HepG2 (cell line): ENCODE data around the gene CFAP61. TPM values are rescaled to one million over a fixed set of nuclear protein-coding genes. Genes with fewer than 3 reads are reported as not detected.

Experiments used
- ERF ChIP-seq: IDR thresholded peaks from 2 replicates; pipeline ENCODE4 v1.6.1; 2018; ENCODE audit warnings: missing biosample characterization, missing genetic modification reagents
- HOXA3 ChIP-seq: sonication (generic); formaldehyde crosslinking; IDR thresholded peaks from 2 replicates; pipeline ENCODE4 v1.5.0; 2020; ENCODE audit warnings: missing genetic modification reagents
- IRF2 ChIP-seq: IDR thresholded peaks from 2 replicates; pipeline ENCODE4 v1.6.1; 2018; ENCODE audit warnings: missing genetic modification reagents, missing compliant biosample characterization
- JUNB ChIP-seq: sonication (generic); formaldehyde crosslinking; IDR thresholded peaks from 2 replicates; pipeline ENCODE4 v1.8.0; 2022; ENCODE audit warnings: missing genetic modification reagents, mild to moderate bottlenecking, borderline replicate concordance
- KAT8 ChIP-seq: IDR thresholded peaks from 2 replicates; pipeline ENCODE4 v1.6.1; 2016; ENCODE audit warnings: missing genetic modification reagents, missing compliant biosample characterization
- MAFG ChIP-seq: sonication (generic); formaldehyde crosslinking; IDR thresholded peaks from 2 replicates; pipeline ENCODE4 v1.5.1; 2020; ENCODE audit warnings: mild to moderate bottlenecking, missing genetic modification reagents
- NFATC3 ChIP-seq: sonication (generic); formaldehyde crosslinking; IDR thresholded peaks from 2 replicates; pipeline ENCODE4 v1.5.1; 2020; ENCODE audit warnings: mild to moderate bottlenecking, missing genetic modification reagents
- SMAD1 ChIP-seq: sonication (generic); formaldehyde crosslinking; IDR thresholded peaks from 2 replicates; pipeline ENCODE4 v1.4.0; 2020; ENCODE audit warnings: missing genetic modification reagents, low read depth, mild to moderate bottlenecking, borderline replicate concordance
- SOX6 ChIP-seq, 2 experiments: fragments of 450-650 bp in 1 of 2; sonication (generic) in 1 of 2; formaldehyde crosslinking in 1 of 2; IDR thresholded peaks; 2 replicates each; pipeline versions ENCODE4 v1.4.0 to v1.6.1; 2017 to 2020; ENCODE audit warnings: antibody characterized with exemption in 1 of 2, mild to moderate bottlenecking in 1 of 2, missing genetic modification reagents in 1 of 2
- ZFP62 ChIP-seq: sonication (generic); formaldehyde crosslinking; IDR thresholded peaks from 2 replicates; pipeline ENCODE4 v1.4.0; 2020; ENCODE audit warnings: missing genetic modification reagents
- ZMYM4 ChIP-seq: sonication (generic); formaldehyde crosslinking; IDR thresholded peaks from 2 replicates; pipeline ENCODE4 v1.8.1; 2023; ENCODE audit warnings: mild to moderate bottlenecking, missing genetic modification reagents
- ZNF333 ChIP-seq: sonication (generic); formaldehyde crosslinking; IDR thresholded peaks from 2 replicates; pipeline ENCODE4 v1.4.0; 2020; ENCODE audit warnings: mild to moderate bottlenecking, missing genetic modification reagents, borderline replicate concordance
- ZNF431 ChIP-seq: sonication (generic); formaldehyde crosslinking; IDR thresholded peaks from 2 replicates; pipeline ENCODE4 v1.9.0; 2022; ENCODE audit warnings: missing genetic modification reagents, low read depth, mild to moderate bottlenecking, borderline replicate concordance
- ZNF446 ChIP-seq: sonication (generic); formaldehyde crosslinking; IDR thresholded peaks from 2 replicates; pipeline ENCODE4 v1.5.0; 2020; ENCODE audit warnings: mild to moderate bottlenecking, missing genetic modification reagents
- ZNF678 ChIP-seq: sonication (generic); formaldehyde crosslinking; IDR thresholded peaks from 2 replicates; pipeline ENCODE4 v1.4.0; 2020; ENCODE audit warnings: mild to moderate bottlenecking, missing genetic modification reagents
- ZNF7 ChIP-seq: IDR thresholded peaks from 2 replicates; pipeline ENCODE4 v1.6.1; 2016; ENCODE audit warnings: missing biosample characterization, missing genetic modification reagents
- ZSCAN29 ChIP-seq: sonication (generic); formaldehyde crosslinking; conservative IDR thresholded peaks from 2 replicates; pipeline ENCODE4 v1.4.0; 2020; ENCODE audit warnings: mild to moderate bottlenecking, missing genetic modification reagents
- polyA plus RNA-seq, 8 experiments: library from polyadenylated mRNA; depleted of rRNA in 3 of 8; stranded (reverse) in 7 of 8; unstranded in 1 of 8; fragments of >200 nt; fragmentation: Illumina TruSeq in 4 of 8; extraction: Trizol in 4 of 8; gene quantifications; 2 replicates each; pipeline versions ENCODE4 v1.2.1 to v1.2.3, GENCODE V29; 2011 to 2016; ENCODE audit warnings: low read depth in 4 of 8, missing spikeins in 1 of 8, mixed read lengths in 1 of 8; ENCODE audit not compliant: insufficient read depth in 1 of 8
- total RNA-seq, 5 experiments: library from RNA; depleted of rRNA; stranded (reverse); fragments of >200 nt; fragmentation: Illumina TruSeq; extraction: Trizol; gene quantifications; 2 replicates each; pipeline ENCODE4 v1.2.3, GENCODE V29; 2016; ENCODE audit warnings: low read depth in 1 of 5
- TF ChIP-seq, protein P1 (sequence below): IDR thresholded peaks from 2 replicates; pipeline ENCODE4 v1.6.1; 2018; ENCODE audit warnings: missing genetic modification reagents
- TF ChIP-seq, protein P2 (sequence below): IDR thresholded peaks from 2 replicates; pipeline ENCODE4 v1.6.1; 2016; ENCODE audit warnings: low read depth
- TF ChIP-seq, protein P3 (sequence below), 2 experiments: IDR thresholded peaks; 2 replicates each; pipeline ENCODE4 v1.6.1; 2011 to 2012; ENCODE audit warnings: low read length in 2 of 2, borderline replicate concordance in 1 of 2, low read depth in 1 of 2, mild to moderate bottlenecking in 1 of 2, moderate library complexity in 1 of 2
- TF ChIP-seq, protein P4 (sequence below): sonication (generic); formaldehyde crosslinking; conservative IDR thresholded peaks from 2 replicates; pipeline ENCODE4 v1.4.0; 2020; ENCODE audit warnings: missing genetic modification reagents
- TF ChIP-seq, protein P5 (sequence below): sonication (generic); formaldehyde crosslinking; IDR thresholded peaks from 2 replicates; pipeline ENCODE4 v1.8.1; 2023; ENCODE audit warnings: mild to moderate bottlenecking, missing genetic modification reagents, borderline replicate concordance

CFAP61 gene
- total and polyA plus RNA-seq, 2 of the 13 experiments (the other 11 are each of a cell fraction or from before 2014, with no cell fraction given) = 0.27 TPM; not detected in 1

DNA sequence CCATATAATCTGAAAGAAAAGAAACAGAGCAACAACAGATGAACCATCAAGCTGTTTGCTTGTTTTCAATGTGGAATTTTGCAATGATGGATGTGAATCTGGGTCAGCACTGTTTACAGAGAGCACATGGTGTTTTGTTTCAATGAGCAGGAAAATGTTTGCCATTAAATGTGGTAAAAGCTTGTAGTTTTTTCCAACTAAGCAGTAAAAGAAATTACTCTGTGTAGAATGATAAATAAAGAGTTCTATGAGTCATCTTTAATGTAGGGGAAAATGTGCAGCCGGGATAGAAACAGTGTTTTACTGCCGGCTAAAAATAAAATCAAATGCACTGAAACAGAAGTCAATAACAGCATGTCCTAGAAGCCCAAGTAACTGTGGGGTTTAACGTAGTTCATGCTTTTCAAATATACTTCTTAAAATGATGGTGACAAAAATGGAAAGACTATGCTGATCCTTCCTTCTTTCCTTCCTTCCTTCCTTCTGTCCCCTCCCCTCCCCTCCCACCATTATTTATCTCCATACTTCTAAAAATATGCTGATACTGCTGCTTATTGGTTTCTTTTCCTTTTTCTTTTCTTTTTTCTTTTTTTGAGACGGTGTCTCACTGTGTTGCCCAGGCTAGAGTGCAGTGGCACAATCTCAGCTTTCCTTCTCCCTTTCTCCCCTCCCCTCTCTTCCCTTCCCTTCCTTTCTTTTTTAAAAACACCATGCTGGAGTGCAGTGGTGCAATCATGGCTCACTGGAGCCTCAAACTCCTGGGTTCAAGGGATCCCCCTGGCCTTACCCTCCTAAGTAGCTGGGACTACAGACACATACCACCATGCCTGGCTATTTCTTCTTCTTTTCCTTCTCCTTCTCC lies 41.5 kb upstream of the CFAP61 start (continued):
- no peak for TF ChIP-seq ZNF7
- TF ChIP-seq ERF (CRISPR knock-in tag) = peak; percentile 64
- TF ChIP-seq MAFG (CRISPR knock-in tag) = no peak
- TF ChIP-seq NFATC3 (CRISPR knock-in tag) = no peak
- TF ChIP-seq, protein P1, sequence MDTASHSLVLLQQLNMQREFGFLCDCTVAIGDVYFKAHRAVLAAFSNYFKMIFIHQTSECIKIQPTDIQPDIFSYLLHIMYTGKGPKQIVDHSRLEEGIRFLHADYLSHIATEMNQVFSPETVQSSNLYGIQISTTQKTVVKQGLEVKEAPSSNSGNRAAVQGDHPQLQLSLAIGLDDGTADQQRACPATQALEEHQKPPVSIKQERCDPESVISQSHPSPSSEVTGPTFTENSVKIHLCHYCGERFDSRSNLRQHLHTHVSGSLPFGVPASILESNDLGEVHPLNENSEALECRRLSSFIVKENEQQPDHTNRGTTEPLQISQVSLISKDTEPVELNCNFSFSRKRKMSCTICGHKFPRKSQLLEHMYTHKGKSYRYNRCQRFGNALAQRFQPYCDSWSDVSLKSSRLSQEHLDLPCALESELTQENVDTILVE (CRISPR knock-in tag) = peak; percentile 72
- no peak for TF ChIP-seq ZNF678 (CRISPR knock-in tag)
- no peak for TF ChIP-seq ZFP62 (CRISPR knock-in tag)
- TF ChIP-seq KAT8 = peak; percentile 51; the same call in 1 of the 2 replicates
- no peak for TF ChIP-seq JUNB (CRISPR knock-in tag)
- TF ChIP-seq, protein P2, sequence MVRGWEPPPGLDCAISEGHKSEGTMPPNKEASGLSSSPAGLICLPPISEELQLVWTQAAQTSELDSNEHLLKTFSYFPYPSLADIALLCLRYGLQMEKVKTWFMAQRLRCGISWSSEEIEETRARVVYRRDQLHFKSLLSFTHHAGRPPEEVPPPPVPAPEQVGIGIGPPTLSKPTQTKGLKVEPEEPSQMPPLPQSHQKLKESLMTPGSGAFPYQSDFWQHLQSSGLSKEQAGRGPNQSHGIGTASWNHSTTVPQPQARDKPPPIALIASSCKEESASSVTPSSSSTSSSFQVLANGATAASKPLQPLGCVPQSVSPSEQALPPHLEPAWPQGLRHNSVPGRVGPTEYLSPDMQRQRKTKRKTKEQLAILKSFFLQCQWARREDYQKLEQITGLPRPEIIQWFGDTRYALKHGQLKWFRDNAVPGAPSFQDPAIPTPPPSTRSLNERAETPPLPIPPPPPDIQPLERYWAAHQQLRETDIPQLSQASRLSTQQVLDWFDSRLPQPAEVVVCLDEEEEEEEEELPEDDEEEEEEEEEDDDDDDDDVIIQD (CRISPR knock-in tag) = peak; percentile 60; the same call in 1 of the 2 replicates
- TF ChIP-seq, protein P3, sequence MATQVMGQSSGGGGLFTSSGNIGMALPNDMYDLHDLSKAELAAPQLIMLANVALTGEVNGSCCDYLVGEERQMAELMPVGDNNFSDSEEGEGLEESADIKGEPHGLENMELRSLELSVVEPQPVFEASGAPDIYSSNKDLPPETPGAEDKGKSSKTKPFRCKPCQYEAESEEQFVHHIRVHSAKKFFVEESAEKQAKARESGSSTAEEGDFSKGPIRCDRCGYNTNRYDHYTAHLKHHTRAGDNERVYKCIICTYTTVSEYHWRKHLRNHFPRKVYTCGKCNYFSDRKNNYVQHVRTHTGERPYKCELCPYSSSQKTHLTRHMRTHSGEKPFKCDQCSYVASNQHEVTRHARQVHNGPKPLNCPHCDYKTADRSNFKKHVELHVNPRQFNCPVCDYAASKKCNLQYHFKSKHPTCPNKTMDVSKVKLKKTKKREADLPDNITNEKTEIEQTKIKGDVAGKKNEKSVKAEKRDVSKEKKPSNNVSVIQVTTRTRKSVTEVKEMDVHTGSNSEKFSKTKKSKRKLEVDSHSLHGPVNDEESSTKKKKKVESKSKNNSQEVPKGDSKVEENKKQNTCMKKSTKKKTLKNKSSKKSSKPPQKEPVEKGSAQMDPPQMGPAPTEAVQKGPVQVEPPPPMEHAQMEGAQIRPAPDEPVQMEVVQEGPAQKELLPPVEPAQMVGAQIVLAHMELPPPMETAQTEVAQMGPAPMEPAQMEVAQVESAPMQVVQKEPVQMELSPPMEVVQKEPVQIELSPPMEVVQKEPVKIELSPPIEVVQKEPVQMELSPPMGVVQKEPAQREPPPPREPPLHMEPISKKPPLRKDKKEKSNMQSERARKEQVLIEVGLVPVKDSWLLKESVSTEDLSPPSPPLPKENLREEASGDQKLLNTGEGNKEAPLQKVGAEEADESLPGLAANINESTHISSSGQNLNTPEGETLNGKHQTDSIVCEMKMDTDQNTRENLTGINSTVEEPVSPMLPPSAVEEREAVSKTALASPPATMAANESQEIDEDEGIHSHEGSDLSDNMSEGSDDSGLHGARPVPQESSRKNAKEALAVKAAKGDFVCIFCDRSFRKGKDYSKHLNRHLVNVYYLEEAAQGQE (IDR thresholded peaks at IDR 0.05; ENCODE audit: borderline replicate concordance in 1 of 2, low read depth in 1 of 2, low read length in 2 of 2) = peak in 1 of 2 experiments; percentile 23; a peak in 1 of 4 replicates
- TF ChIP-seq, protein P4, sequence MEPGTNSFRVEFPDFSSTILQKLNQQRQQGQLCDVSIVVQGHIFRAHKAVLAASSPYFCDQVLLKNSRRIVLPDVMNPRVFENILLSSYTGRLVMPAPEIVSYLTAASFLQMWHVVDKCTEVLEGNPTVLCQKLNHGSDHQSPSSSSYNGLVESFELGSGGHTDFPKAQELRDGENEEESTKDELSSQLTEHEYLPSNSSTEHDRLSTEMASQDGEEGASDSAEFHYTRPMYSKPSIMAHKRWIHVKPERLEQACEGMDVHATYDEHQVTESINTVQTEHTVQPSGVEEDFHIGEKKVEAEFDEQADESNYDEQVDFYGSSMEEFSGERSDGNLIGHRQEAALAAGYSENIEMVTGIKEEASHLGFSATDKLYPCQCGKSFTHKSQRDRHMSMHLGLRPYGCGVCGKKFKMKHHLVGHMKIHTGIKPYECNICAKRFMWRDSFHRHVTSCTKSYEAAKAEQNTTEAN (CRISPR knock-in tag) = peak; percentile 64
- no peak for TF ChIP-seq SMAD1
- no peak for TF ChIP-seq ZNF446 (CRISPR knock-in tag)
- no peak for TF ChIP-seq ZMYM4
- 0 out of 2 replicates have a peak, but pooled peaks have one; percentile 37 for TF ChIP-seq IRF2 (CRISPR knock-in tag)
- no peak for TF ChIP-seq ZNF333 (CRISPR knock-in tag)
- no peak for TF ChIP-seq SOX6 (IDR thresholded peaks at IDR 0.05)
- TF ChIP-seq SOX6 (CRISPR knock-in tag; IDR thresholded peaks at IDR 0.05) = peak; percentile 89
- no peak for TF ChIP-seq HOXA3 (CRISPR knock-in tag)
- TF ChIP-seq ZNF431 = no peak
- no peak for TF ChIP-seq ZSCAN29 (CRISPR knock-in tag)
- TF ChIP-seq, protein P5, sequence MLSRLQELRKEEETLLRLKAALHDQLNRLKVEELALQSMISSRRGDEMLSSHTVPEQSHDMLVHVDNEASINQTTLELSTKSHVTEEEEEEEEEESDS = no peak
